Stimulated activated CD4-positive, alpha-beta T cell treated with anti-CD3 and anti-CD28 coated beads, Interleukin-15, amount 100 ng/mL, for 24 hours (primary cell): ENCODE measurements around the gene SPRED3.
A peak's percentile ranks its signal among the peaks of the same experiment; 100 is the strongest.

ENCODE experiments used
- DNase-seq: peaks from one replicate; pipeline ENCODE4 v3.0.0-alpha.2; 2020

Gene SPRED3

GRCh38 chr19:38422438-38422837, 33.9 kb downstream of the SPRED3 start:
- DNase-seq, result no peak

GRCh38 chr19:38424272-38424671, 35.8 kb downstream of the SPRED3 start:
- DNase-seq, result no peak

GRCh38 chr19:38425222-38425809, 36.8 kb downstream of the SPRED3 start:
- no peak for DNase-seq

GRCh38 chr19:38425810-38426466, 37.4 kb downstream of the SPRED3 start, which contains the start of gene RASGRP4:
Gene RASGRP4, minus strand, starts transcription at chr19:38426219. Its CDS starts 128 bp downstream, at chr19:38426091.
- DNase-seq, result peak; percentile 71

- peak; percentile 79 for DNase-seq
These were observed 38.7 kb downstream of the SPRED3 start for GRCh38 chr19:38427035-38427677.

- DNase-seq, result peak; percentile 71
These were observed 40.7 kb downstream of the SPRED3 start for GRCh38 chr19:38429055-38429810.

- no peak for DNase-seq
These were observed 41.3 kb downstream of the SPRED3 start for GRCh38 chr19:38429811-38430156.

GRCh38 chr19:38430931-38431330, 42.4 kb downstream of the SPRED3 start:
- DNase-seq, result no peak

GRCh38 chr19:38433268-38433733, 44.8 kb downstream of the SPRED3 start, which contains the start of gene RYR1:
Gene RYR1, plus strand, starts transcription at chr19:38433691. Its CDS starts 139 bp downstream, at chr19:38433830.
- DNase-seq, result peak; percentile 84

GRCh38 chr19:38434549-38435051, 46.1 kb downstream of the SPRED3 start:
- no peak for DNase-seq

GRCh38 chr19:38437295-38437694, 48.8 kb downstream of the SPRED3 start:
- DNase-seq, result no peak

GRCh38 chr19:38437917-38438316, 49.4 kb downstream of the SPRED3 start:
- DNase-seq, result no peak

GRCh38 chr19:38440592-38440991, 52.1 kb downstream of the SPRED3 start:
- DNase-seq, result no peak

GRCh38 chr19:38441657-38442348, 53.3 kb downstream of the SPRED3 start:
- DNase-seq, result no peak

GRCh38 chr19:38442736-38443135, 54.2 kb downstream of the SPRED3 start:
- DNase-seq, result no peak

- DNase-seq, result no peak
These were observed 55.0 kb downstream of the SPRED3 start for GRCh38 chr19:38443458-38443999.

- DNase-seq, result no peak
These were observed 55.5 kb downstream of the SPRED3 start for GRCh38 chr19:38444026-38444425.

GRCh38 chr19:38445362-38445761, 56.9 kb downstream of the SPRED3 start:
- no peak for DNase-seq

GRCh38 chr19:38448225-38448624, 59.7 kb downstream of the SPRED3 start:
- no peak for DNase-seq
